ENCODE data around the gene PLCH2. TPM values are rescaled to one million over a fixed set of nuclear protein-coding genes. Genes with fewer than 3 reads are reported as not detected.

PLCH2 gene
- total and polyA plus RNA-seq, 2 donors (not counting 3 experiments of a cell fraction or from before 2014, with no cell fraction given) = 0.19 to 0.31 TPM

DNA sequence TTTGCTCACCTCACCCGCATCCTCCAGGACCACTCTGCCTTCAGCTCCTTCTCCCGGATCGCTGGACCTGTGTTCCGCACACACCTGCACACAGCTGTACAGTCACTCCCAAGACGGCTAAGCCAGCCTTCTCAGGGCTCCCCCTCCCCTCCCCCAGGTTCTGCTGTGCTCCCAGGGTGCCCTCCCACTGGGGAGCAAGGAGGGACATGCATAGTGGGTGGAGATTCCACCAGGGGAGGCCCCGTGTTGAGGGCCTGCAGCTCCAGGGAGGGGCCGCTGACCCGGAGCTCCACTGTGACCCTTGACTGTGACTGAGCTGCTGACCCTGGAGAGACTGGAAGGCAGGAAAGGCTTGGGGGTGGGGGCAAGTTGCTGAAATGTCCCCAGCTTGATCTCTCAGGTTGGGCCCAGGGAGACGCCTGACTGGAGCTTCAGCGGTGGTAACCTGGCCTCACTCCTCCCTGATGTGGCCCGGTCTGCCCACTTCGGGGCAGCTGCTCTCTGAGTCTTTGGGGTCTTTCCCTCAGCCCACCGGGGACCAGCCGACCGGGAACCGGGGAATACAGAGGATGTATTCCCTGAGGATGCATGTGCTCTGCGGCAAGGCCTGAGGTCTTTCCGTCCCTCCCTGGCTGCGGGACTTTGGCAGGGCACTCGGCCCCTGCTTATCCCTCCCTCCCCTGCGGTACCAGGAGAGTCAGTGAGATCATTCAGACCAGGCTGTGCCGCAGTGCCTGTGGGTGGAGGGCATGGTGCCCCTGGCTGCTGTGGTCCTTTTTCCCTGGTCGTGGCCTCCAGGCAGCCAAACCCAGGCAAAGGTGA, 28.6 kb upstream of the PLCH2 start:
- dilution Hi-C loops (cut with MboI; ENCODE audit: extremely low pct_ligation_motif_present, low sequenced_read_pairs) = no loop called here
- FAIRE-seq = no peak
- no TSS peak for BruUV-seq (replicated peaks)

More for the DNA sequence above, 28.6 kb upstream of the PLCH2 start:
- Histone ChIP-seq H2AFZ (ENCODE audit: low read depth, low read length) (peak overlapping the region; percentile 79), H3K9ac (replicated peaks; ENCODE audit: extremely low read depth, insufficient read depth, low read length) (no peak overlapping the region), H3K4me2 (ENCODE audit: insufficient read depth, low read length) (no peak overlapping the region), H3K4me1 (ENCODE audit: control insufficient read depth, extremely low read depth, insufficient read depth, low read length) (peaks cover 22% of the 10 kb centered on the region), H3K27ac (ENCODE audit: insufficient read depth, low read depth, low read length) (no peak overlapping the region), H3K36me3 (ENCODE audit: control insufficient read depth in 2 of 2, extremely low read depth in 1 of 2, insufficient read depth in 2 of 2, low read length in 2 of 2) (no peaks in the 10 kb centered on the region), H3K79me2 (ENCODE audit: control insufficient read depth, insufficient read depth, low read length) (no peaks in the 10 kb centered on the region), H3K27me3 (ENCODE audit: control insufficient read depth in 2 of 2, insufficient read depth in 2 of 2, low read length in 2 of 2) (peaks cover 5 to 12% of the 10 kb centered on the region in 2 experiments), H4K20me1 (replicated peaks; ENCODE audit: control insufficient read depth, extremely low read depth, insufficient read depth, low read length) (no peaks in the 10 kb centered on the region), H3K9me1 (replicated peaks; ENCODE audit: control insufficient read depth, extremely low read depth, insufficient read depth, low read length) (no peaks in the 10 kb centered on the region), H3K9me3 (replicated peaks; ENCODE audit: control insufficient read depth, insufficient read depth, low read length) (no peaks in the 10 kb centered on the region), H3K4me3 (replicated peaks in 1 of 3; ENCODE audit: insufficient read depth in 1 of 3, low read depth in 1 of 3, low read length in 3 of 3) (no peak overlapping the region)
- DNase-seq (ENCODE audit: low read depth, low spot score) = no peak
- intact Hi-C loops (cut with micrococcal nuclease) = no loop called here
- POLR2A ChIA-PET = no interaction called here
- CTCF ChIA-PET = interaction anchor here (0.8 to 1.5 kb wide), 3 partner anchors 33 to 977 kb away, joined by 4 read pairs; no protein-coding TSS in a partner anchor
- no peak for TF ChIP-seq EZH2 (IDR thresholded peaks at IDR 0.05; ENCODE audit: borderline replicate concordance, low read depth, low read length, severe bottlenecking)
- TF ChIP-seq POLR2AphosphoS5 (IDR thresholded peaks at IDR 0.05; ENCODE audit: insufficient read depth, low read depth, low read length) = no peak
- TF ChIP-seq, protein P1, sequence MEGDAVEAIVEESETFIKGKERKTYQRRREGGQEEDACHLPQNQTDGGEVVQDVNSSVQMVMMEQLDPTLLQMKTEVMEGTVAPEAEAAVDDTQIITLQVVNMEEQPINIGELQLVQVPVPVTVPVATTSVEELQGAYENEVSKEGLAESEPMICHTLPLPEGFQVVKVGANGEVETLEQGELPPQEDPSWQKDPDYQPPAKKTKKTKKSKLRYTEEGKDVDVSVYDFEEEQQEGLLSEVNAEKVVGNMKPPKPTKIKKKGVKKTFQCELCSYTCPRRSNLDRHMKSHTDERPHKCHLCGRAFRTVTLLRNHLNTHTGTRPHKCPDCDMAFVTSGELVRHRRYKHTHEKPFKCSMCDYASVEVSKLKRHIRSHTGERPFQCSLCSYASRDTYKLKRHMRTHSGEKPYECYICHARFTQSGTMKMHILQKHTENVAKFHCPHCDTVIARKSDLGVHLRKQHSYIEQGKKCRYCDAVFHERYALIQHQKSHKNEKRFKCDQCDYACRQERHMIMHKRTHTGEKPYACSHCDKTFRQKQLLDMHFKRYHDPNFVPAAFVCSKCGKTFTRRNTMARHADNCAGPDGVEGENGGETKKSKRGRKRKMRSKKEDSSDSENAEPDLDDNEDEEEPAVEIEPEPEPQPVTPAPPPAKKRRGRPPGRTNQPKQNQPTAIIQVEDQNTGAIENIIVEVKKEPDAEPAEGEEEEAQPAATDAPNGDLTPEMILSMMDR (IDR thresholded peaks at IDR 0.05; ENCODE audit: extremely low read depth in 1 of 2, insufficient read depth in 1 of 2, low read depth in 1 of 2, low read length in 2 of 2) = no peak
- TF ChIP-seq MYC (IDR thresholded peaks at IDR 0.05; ENCODE audit: low read depth, low read length) = no peak
- no peak for TF ChIP-seq JUN (IDR thresholded peaks at IDR 0.05; ENCODE audit: borderline replicate concordance, insufficient read depth, insufficient read length, low read depth)
- TF ChIP-seq, protein P2, sequence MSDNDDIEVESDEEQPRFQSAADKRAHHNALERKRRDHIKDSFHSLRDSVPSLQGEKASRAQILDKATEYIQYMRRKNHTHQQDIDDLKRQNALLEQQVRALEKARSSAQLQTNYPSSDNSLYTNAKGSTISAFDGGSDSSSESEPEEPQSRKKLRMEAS (IDR thresholded peaks at IDR 0.05; ENCODE audit: insufficient read depth, insufficient read length) = no peak

Data from endothelial cell of umbilical vein (primary cell).